Stimulated activated CD4-positive, alpha-beta T cell treated with anti-CD3 and anti-CD28 coated beads, Interleukin-1b, Interleukin-23, amount 100 ng/mL, for 48 hours (primary cell): Measurements from ENCODE around the gene SLC39A3.

Source experiments
- DNase-seq: peaks from one replicate; pipeline ENCODE4 v3.0.0-alpha.2; 2020

SLC39A3 gene

GRCh38 chr19:2739602-2740313, at the start of gene SLC39A3:
Gene SLC39A3 (minus strand): TSS chr19:2740017. CDS start chr19:2737257, 2,760 bp downstream.
- peak; percentile 99 for DNase-seq

GRCh38 chr19:2788237-2788636, 48.4 kb upstream of the SLC39A3 start:
- no peak for DNase-seq

GRCh38 chr19:2787115-2787514, 47.3 kb upstream of the SLC39A3 start:
- DNase-seq = no peak

- peak; percentile 100 for DNase-seq
Measured at GRCh38 chr19:2785244-2785997, 45.6 kb upstream of the SLC39A3 start, which contains the start of gene THOP1. Gene THOP1 (plus strand): TSS chr19:2785503. CDS start chr19:2785663, 160 bp downstream.

- DNase-seq = no peak
Measured at GRCh38 chr19:2783781-2784145, 43.9 kb upstream of the SLC39A3 start.

- DNase-seq = peak; percentile 98
Measured at GRCh38 chr19:2782936-2783780, 43.3 kb upstream of the SLC39A3 start, which contains the start of gene SGTA. Gene SGTA (minus strand): TSS chr19:2783273. CDS start chr19:2769068, 14,205 bp downstream.

GRCh38 chr19:2782329-2782935, 42.6 kb upstream of the SLC39A3 start:
- no peak for DNase-seq

- no peak for DNase-seq
Measured at GRCh38 chr19:2780284-2780683, 40.5 kb upstream of the SLC39A3 start.

- no peak for DNase-seq
Measured at GRCh38 chr19:2779121-2779740, 39.4 kb upstream of the SLC39A3 start.

- no peak for DNase-seq
Measured at GRCh38 chr19:2777952-2778683, 38.3 kb upstream of the SLC39A3 start.

- peak; percentile 79 for DNase-seq
Measured at GRCh38 chr19:2775556-2776430, 36.0 kb upstream of the SLC39A3 start.

- no peak for DNase-seq
Measured at GRCh38 chr19:2774953-2775555, 35.2 kb upstream of the SLC39A3 start.

GRCh38 chr19:2774083-2774679, 34.4 kb upstream of the SLC39A3 start:
- no peak for DNase-seq

- DNase-seq = no peak
Measured at GRCh38 chr19:2771786-2772674, 32.2 kb upstream of the SLC39A3 start.

- no peak for DNase-seq
Measured at GRCh38 chr19:2770055-2771013, 30.5 kb upstream of the SLC39A3 start.

- no peak for DNase-seq
Measured at GRCh38 chr19:2769218-2769617, 29.4 kb upstream of the SLC39A3 start.
